ENCODE results near the gene FAAP100. TPM values are rescaled to one million over a fixed set of nuclear protein-coding genes. Genes with fewer than 3 reads are reported as not detected.

The FAAP100 gene
- total RNA-seq, 1 donor from 2014 or later, result 42.1 TPM

- intact Hi-C loops (cut with micrococcal nuclease), result loop anchor here (2.0 to 5.0 kb wide), 5 partner anchors 27 to 1716 kb away; partner anchors contain the start of genes BAHCC1, CBX8 and P4HB
Observed at GRCh38 chr17:81513372-81513752, 38.8 kb downstream of the FAAP100 start.

GRCh38 chr17:81512562-81513371 is 39.4 kb downstream of the FAAP100 start, which contains the start of gene ACTG1:
TSS of gene ACTG1 (minus strand) at chr17:81512799. CDS start at chr17:81512354, 445 bp downstream.
- intact Hi-C loops (cut with micrococcal nuclease), result loop anchor here (2.0 to 5.0 kb wide), 5 partner anchors 26 to 1715 kb away; partner anchors contain the start of genes BAHCC1, CBX8 and P4HB

- intact Hi-C loops (cut with micrococcal nuclease), result loop anchor here (2.0 to 5.0 kb wide), 5 partner anchors 25 to 1715 kb away; partner anchors contain the start of genes BAHCC1, CBX8 and P4HB
Observed at GRCh38 chr17:81511804-81512561, 40.2 kb downstream of the FAAP100 start.

GRCh38 chr17:81511554-81511803 is 40.7 kb downstream of the FAAP100 start:
- intact Hi-C loops (cut with micrococcal nuclease), result loop anchor here (5.0 kb wide), 3 partner anchors 114 to 1714 kb away; partner anchors contain the start of genes BAHCC1, CBX8 and P4HB

- intact Hi-C loops (cut with micrococcal nuclease), result loop anchor here (5.0 kb wide), 3 partner anchors 114 to 1714 kb away; partner anchors contain the start of genes BAHCC1, CBX8 and P4HB
Observed at GRCh38 chr17:81510785-81511553, 41.2 kb downstream of the FAAP100 start.

- intact Hi-C loops (cut with micrococcal nuclease), result loop anchor here (5.0 kb wide), 3 partner anchors 113 to 1713 kb away; partner anchors contain the start of genes BAHCC1, CBX8 and P4HB
Observed at GRCh38 chr17:81509972-81510784, 42.0 kb downstream of the FAAP100 start.

- intact Hi-C loops (cut with micrococcal nuclease), result no loop called here
Observed at GRCh38 chr17:81509207-81509971, 42.8 kb downstream of the FAAP100 start.

GRCh38 chr17:81508639-81509206 is 43.4 kb downstream of the FAAP100 start:
- intact Hi-C loops (cut with micrococcal nuclease), result no loop called here

- intact Hi-C loops (cut with micrococcal nuclease), result no loop called here
Observed at GRCh38 chr17:81503619-81504018, 48.5 kb downstream of the FAAP100 start.

GRCh38 chr17:81502471-81503017 is 49.6 kb downstream of the FAAP100 start:
- intact Hi-C loops (cut with micrococcal nuclease), result no loop called here

GRCh38 chr17:81500047-81500446 is 52.1 kb downstream of the FAAP100 start:
- intact Hi-C loops (cut with micrococcal nuclease), result no loop called here

- intact Hi-C loops (cut with micrococcal nuclease), result no loop called here
Observed at GRCh38 chr17:81499601-81499970, 52.6 kb downstream of the FAAP100 start.

- intact Hi-C loops (cut with micrococcal nuclease), result no loop called here
Observed at GRCh38 chr17:81498953-81499600, 53.1 kb downstream of the FAAP100 start.

- intact Hi-C loops (cut with micrococcal nuclease), result no loop called here
Observed at GRCh38 chr17:81494626-81495377, 57.4 kb downstream of the FAAP100 start.

GRCh38 chr17:81493198-81494038 is 58.7 kb downstream of the FAAP100 start:
- intact Hi-C loops (cut with micrococcal nuclease), result no loop called here

GRCh38 chr17:81492706-81493105 is 59.4 kb downstream of the FAAP100 start:
- intact Hi-C loops (cut with micrococcal nuclease), result no loop called here

GRCh38 chr17:81492202-81492601 is 60.0 kb downstream of the FAAP100 start:
- intact Hi-C loops (cut with micrococcal nuclease), result no loop called here

Measured in T-helper 2 cell treated with Interferon-gamma antibody and Interleukin-4, amounts not matched to agents 100 ng/mL and 5 ng/mL, for 36 hours (primary cell).